Measurements from ENCODE around the gene TBX2.

TBX2 gene

GRCh38 chr17:61387011-61387410 is 12.6 kb upstream of the TBX2 start:
- DNase-seq (ENCODE audit: low read depth in 3 of 3, low spot score in 1 of 3): no peak

GRCh38 chr17:61387511-61388305 is 11.9 kb upstream of the TBX2 start:
- DNase-seq (ENCODE audit: low read depth in 3 of 3, low spot score in 1 of 3): no peak

GRCh38 chr17:61388561-61389356 is 10.9 kb upstream of the TBX2 start:
- no peak for DNase-seq (ENCODE audit: low read depth in 3 of 3, low spot score in 1 of 3)

DNA sequence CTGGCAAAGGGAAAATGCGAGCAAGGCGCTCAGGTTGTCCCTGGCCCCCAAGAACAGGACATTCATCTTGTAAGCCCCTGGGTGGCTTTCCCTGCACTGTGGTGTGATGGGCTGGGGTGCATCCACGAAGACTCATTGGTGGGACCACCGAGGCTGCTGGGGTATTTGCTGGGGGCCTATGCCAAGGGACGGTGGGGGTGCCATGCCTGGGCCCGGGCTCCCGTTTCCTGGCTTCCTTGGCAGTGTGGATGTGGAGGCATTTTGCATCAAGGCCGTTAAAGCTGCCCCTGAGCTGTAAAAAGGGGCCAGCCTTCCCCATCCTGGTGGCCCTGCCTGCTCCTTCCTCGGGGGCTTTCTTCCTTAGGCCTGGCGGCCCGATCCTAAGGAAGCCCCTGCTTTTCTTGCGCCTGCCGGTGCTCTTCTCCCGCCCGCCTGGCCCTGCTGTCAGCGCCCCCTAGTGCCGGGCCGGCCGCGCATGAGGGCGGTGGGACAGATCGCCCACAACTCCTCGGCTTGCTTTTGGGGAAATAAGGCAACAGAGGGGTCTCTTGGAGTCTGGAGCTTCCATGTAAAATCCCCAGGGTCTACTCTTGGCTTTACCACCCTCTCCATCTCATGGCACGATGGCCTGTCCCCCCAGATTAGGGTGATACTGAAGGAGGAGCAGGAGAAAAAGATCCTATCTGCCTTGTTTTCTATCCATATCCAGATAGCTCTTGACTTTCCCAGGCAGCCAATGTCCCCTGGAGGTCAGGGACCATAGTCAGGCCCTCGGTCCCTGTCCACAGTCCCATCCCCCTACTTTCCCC is 9.8 kb upstream of the TBX2 start:
- DNase-seq (ENCODE audit: low read depth in 3 of 3, low spot score in 1 of 3): no peak

GRCh38 chr17:61390479-61390791 is 9.2 kb upstream of the TBX2 start:
- DNase-seq (ENCODE audit: low read depth in 3 of 3, low spot score in 1 of 3): no peak

- no peak for DNase-seq (ENCODE audit: low read depth in 3 of 3, low spot score in 1 of 3)
These were observed 7.9 kb upstream of the TBX2 start for GRCh38 chr17:61391595-61392291.

DNA sequence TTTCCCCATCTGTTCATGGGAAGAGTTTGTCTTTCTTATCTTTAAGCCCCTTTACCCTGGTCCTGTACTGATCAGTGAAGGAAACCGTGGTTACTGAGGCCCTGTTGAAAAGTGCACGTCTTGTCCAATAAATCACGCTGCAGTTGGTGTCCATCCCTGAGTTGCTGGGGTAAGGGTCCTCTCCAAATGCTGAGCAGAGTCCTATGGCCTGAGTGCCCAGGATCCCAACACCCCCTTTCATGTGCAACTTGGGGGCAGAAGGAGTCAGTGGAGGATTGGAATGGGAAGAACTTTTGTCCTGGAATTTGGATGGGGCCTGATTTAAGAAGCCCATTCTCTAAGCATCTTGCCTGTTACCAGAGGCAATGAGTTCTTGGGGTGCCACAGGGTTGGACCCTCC is 7.0 kb upstream of the TBX2 start:
- DNase-seq (ENCODE audit: low read depth in 3 of 3, low spot score in 1 of 3): no peak

- no peak for DNase-seq (ENCODE audit: low read depth in 3 of 3, low spot score in 1 of 3)
These were observed 6.1 kb upstream of the TBX2 start for GRCh38 chr17:61393550-61393903.

DNA sequence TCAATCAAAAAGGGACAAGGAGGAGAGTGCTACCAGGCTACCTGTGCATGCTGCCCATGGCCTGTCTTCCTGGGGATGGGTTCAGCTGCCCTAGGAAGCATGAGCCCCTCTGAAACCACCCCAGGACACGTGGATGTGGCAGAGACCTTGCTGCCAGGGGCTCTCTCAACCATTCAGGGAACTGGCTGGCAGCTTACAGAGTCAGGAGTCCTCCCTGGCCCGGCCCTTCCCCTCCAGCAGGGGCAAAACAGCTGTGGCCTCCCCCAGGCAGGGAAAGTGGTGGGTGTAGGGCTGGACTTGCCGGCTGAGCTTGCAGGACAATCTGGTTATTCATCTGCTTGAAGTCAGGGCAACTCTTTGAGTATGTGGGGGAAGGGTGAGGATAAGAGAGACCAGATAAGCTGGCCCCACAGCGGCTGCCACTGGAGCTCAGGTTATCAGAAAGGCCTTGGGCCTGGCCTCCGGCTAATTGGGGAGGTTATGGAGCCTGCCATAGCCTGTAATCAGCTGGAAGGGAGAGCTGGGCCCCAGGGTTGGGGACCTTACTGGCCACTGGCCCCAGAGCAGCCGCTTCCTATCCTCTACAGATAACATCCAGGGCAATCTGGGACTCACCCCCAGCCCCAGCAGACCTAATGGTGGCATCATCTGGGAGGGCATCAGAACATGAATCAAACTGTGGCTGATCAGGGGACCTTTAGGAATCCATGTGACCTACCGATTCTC is 5.6 kb upstream of the TBX2 start:
- no peak for DNase-seq (ENCODE audit: low read depth in 3 of 3, low spot score in 1 of 3)

DNA sequence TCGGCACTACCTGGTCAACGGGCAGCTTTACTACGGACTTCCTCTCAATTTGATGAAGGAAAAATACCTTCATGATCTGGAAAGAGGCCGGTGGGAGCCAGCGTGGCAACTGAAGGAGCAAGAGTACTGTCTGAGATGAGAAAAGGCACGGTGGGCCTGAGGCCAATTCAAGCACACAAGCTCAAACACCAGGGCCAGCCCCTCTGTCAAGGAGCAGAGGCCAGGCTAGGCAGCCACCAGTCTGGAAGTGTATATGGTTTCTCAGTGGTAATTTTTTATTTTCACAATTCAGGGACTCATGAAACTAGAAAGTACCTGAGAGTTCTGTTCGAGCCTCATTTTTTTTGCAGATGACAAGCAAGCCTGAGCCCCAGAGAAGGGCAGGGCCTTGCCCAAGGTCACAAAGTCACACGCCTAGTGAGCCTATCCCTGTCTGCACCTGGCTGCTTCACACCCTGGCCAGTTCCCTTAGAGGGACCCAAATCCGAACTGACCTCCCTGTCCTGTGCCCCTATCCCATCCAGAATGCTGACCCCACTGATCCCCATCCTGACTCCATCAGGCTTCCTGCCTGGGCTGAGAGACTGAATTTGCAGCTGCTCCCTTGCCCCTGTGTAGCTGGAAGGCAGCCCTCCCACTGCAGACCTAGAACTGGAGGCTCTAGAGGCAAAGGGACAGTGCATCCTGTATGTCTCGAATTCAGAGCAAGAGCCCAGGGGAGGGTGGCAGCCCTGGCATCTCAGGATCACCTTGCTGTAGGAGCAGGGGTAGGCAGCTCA is 4.8 kb upstream of the TBX2 start:
- DNase-seq (ENCODE audit: low read depth in 3 of 3, low spot score in 1 of 3): no peak

DNA sequence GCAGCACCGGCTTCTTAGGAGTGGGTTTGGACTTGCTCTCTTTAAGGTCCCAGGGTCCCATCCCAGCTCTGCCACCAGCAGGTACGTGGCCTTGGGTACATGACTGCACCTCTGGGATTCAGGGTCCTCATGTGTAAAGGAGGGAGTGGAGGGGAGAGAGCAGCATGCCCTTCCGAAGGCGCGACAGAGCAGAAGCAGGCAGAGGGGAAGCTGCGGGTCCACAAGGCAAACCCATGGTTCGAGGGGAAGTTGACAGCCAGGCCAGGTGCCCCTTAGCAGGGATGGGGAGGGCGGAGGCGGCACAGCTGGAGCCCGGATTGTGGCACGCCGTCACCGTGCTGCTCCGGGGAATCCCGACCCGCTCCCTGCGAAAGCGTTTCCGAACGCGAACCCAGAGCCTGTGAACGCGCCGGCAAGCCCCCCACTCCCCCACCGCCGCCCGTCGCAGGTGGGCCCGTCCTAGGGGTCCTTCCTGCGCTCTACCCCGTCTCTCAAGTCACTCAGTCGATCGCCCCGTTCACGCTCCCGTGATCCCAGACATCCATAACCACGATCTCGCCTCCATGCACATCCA is 4.1 kb upstream of the TBX2 start:
- DNase-seq (ENCODE audit: low read depth in 3 of 3, low spot score in 1 of 3): no peak

DNA sequence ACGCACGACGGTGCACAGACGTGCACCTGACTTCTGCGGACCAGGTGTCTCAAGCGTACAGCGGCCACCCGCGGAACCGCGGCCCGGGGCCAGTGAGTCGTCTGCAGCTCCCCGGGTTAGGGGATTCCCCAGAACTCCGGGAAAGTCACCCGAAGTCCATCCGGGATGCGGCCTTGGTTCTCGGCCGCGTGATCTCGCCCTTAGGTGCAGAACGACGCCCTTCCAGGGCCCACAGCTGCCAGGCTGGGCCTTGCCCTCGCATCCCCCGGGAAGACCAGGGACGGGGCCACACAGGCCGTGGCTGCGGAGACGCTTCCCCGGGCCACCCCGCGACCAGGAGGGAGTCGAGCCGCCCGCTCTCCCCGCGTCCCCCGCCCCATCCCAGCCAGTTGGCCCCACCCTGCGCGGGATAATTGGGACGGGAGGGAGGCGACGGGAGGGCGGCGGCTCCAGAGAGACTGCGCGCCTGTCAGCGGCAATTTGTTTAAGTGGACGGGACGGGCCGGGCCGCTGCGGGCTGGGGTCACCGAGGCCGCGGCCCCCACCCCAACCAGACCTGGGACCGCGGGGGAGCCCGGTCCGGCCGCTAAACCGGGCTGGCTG is 3.6 kb upstream of the TBX2 start:
- DNase-seq (ENCODE audit: low read depth in 3 of 3, low spot score in 1 of 3): no peak

DNA sequence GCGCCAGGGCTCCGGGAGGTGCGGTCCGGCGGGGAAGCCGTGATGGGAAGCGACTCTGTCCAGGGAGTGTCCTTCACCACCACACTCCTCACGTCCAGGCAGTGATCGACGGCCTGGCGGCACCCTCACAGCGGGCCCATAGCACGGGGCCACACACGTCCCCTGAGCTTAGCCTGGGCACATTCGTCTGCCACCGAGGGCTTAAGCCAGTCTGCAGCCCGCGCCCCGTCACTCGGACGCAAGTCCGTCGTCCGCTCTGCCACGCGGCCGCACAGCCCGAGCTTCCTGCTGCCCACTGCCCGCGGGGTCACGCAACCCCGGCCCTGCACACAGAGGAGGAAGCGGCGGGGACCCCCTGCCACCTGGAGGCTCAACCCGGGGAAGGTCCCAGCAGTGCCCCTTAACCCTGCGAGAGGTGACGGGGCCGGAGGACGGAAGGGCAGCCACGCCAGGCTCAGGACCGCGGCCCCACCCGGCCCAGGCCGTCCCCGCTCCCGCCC is 3.0 kb upstream of the TBX2 start:
- DNase-seq (ENCODE audit: low read depth in 3 of 3, low spot score in 1 of 3): no peak

DNA sequence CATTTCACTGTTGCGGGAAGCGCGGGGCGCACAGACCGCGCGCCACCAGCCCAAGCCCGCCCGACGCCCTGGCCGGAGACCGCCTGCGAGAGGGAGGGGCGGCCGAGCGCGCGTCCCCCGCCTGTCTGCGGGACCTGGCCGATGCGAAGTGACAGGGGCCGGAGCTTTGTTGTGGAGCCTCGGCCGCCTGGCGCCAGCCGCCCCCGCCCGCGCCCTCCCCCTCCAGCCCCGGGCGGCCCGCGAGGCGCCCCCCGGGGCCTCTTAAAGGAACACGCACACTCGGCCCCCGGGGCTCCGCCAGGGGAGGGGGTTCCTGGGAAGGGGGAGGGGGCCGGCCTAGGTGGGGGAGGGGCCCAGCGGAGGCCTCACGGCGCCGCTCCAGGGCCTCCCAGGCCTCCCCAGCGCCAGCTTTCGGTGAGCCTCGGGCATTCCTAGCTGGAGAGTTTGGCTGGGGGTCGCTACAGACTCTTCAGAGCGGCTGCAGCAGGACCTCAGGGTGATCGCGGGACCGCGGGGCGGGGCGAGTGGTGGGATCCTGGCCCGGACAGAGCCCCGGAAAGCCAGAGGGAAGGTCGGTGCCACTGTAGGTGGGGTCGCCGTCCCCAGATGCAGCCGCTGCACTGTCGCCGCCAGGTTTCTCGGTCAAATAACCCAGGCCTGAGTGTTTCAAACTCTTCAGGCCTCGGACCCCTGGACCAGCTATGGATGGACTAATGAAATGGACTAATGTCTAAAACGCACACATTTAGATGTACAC is 2.4 kb upstream of the TBX2 start:
- DNase-seq (ENCODE audit: low read depth in 3 of 3, low spot score in 1 of 3): no peak

DNA sequence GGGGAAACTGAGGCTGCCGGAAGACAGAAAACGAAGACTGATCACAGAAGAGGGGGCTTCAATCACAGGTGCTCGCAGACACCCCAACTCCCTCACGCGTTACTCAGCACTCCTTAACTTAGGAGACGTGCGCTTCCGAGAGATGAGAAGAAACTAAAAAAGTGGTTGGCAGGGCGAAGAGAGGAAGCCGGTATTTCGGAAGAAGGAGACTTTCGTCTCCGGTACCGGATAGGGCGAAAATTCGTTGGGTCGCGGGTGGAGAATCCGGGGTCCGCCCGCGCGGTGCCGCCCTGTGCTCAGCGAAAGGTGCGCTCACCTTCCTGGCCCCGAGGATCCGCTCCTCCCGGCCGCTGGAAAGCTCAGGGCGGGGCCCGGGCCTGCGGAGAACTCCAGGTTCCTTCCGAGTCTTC is 917 bp upstream of the TBX2 start:
- DNase-seq (ENCODE audit: low read depth in 3 of 3, low spot score in 1 of 3): no peak

GRCh38 chr17:61400066-61400716 is 548 bp downstream of the TBX2 start:
- DNase-seq (ENCODE audit: low read depth in 3 of 3, low spot score in 1 of 3): no peak

DNA sequence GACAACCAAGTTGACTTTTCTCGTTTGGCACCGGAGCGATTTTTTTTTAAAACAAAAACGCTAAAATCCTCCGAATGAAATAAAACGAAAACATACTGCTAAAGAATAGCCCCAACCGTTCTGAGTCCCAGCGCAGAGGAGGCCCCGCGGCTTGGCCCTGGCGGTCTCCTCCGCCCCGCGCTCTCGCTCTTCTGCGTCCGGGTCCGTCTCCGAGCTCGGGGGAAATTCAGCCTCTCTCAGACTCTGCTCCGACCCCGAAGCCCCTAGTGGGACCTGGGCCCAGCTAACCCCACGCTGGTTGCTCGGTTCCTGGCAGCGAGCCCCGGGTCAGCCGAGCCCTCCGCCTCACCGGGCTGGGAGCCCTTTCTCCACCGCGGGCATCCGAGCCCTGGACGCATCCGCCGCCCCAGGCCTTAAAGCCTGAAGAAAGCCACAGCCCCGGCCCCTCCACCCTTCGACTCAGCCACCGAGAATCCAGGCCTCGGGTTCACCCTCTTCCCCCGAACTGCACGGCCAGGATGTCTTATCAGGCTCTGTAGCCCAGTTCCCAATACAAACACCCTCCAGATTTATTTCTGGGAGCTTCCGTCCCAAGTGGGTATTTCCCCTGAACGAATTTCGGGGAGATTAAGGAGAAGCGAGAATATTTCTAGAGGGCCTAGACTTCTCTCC is 1.2 kb downstream of the TBX2 start:
- no peak for DNase-seq (ENCODE audit: low read depth in 3 of 3, low spot score in 1 of 3)

Data from stimulated activated CD4-positive, alpha-beta T cell treated with anti-CD3 and anti-CD28 coated beads, TNF-alpha, amount 100 ng/mL, for 1 hour (primary cell).